HepG2 (cell line): ENCODE measurements around the gene SMIM14. TPM values are rescaled to one million over a fixed set of nuclear protein-coding genes. Genes with fewer than 3 reads are reported as not detected.

Experiments used
- CHD4 ChIP-seq: fragments of 200-600 bp; sonication (generic); IDR thresholded peaks from 2 replicates; pipeline ENCODE4 v1.7.0; 2017; ENCODE audit warnings: mild to moderate bottlenecking, low read length, borderline replicate concordance
- ELF1 ChIP-seq: sonication (generic); formaldehyde crosslinking; IDR thresholded peaks from 2 replicates; pipeline ENCODE4 v1.4.0; 2020; ENCODE audit warnings: missing genetic modification reagents
- GZF1 ChIP-seq: sonication (generic); formaldehyde crosslinking; IDR thresholded peaks from 2 replicates; pipeline ENCODE4 v1.5.1; 2020; ENCODE audit warnings: mild to moderate bottlenecking, missing genetic modification reagents
- MBD4 ChIP-seq: IDR thresholded peaks from 2 replicates; pipeline ENCODE4 v1.6.1; 2012; ENCODE audit warnings: low read length, inconsistent platforms, borderline replicate concordance
- MYC ChIP-seq: sonication (generic); formaldehyde crosslinking; IDR thresholded peaks from 2 replicates; pipeline ENCODE4 v1.9.0; 2021; ENCODE audit warnings: missing genetic modification reagents, borderline replicate concordance
- NFE2L2 ChIP-seq: fragments of 150-350 bp; IDR thresholded peaks from 2 replicates; pipeline ENCODE4 v1.6.1; 2014; ENCODE audit warnings: low read length
- PPARG ChIP-seq: conservative IDR thresholded peaks from 2 replicates; pipeline ENCODE4 v1.6.1; 2016; ENCODE audit warnings: missing biosample characterization, missing genetic modification reagents
- RFX5 ChIP-seq: IDR thresholded peaks from 2 replicates; pipeline ENCODE4 v1.6.1; 2011; ENCODE audit warnings: low read depth, low read length, improper control_type of control experiment
- RNF2 ChIP-seq: fragments of 450-650 bp; conservative IDR thresholded peaks from 2 replicates; pipeline ENCODE4 v1.6.1; 2016; ENCODE audit warnings: low read depth
- SP5 ChIP-seq: IDR thresholded peaks from 2 replicates; pipeline ENCODE4 v1.6.1; 2016; ENCODE audit warnings: low read depth, borderline replicate concordance
- SPEN ChIP-seq: sonication (generic); formaldehyde crosslinking; IDR thresholded peaks from 2 replicates; pipeline ENCODE4 v1.5.1; 2020; ENCODE audit warnings: low read depth, mild to moderate bottlenecking, missing genetic modification reagents
- SRSF4 ChIP-seq: fragments of 200-400 bp; formaldehyde crosslinking; IDR thresholded peaks from one replicate; pipeline ENCODE4 v1.6.1; 2018; ENCODE audit warnings: mild to moderate bottlenecking, low read depth, low read length, moderate library complexity; ENCODE audit not compliant: poor library complexity, severe bottlenecking
- TCF7 ChIP-seq: sonication (generic); IDR thresholded peaks from 2 replicates; pipeline ENCODE4 v1.6.1; 2016; ENCODE audit warnings: antibody characterized with exemption, low read depth
- ZSCAN21 ChIP-seq: sonication (generic); formaldehyde crosslinking; IDR thresholded peaks from 2 replicates; pipeline ENCODE4 v1.8.0; 2022; ENCODE audit warnings: mild to moderate bottlenecking, missing genetic modification reagents, moderate library complexity, borderline replicate concordance
- polyA plus RNA-seq, 8 experiments: library from polyadenylated mRNA; depleted of rRNA in 3 of 8; stranded (reverse) in 7 of 8; unstranded in 1 of 8; fragments of >200 nt; fragmentation: Illumina TruSeq in 4 of 8; extraction: Trizol in 4 of 8; gene quantifications; 2 replicates each; pipeline versions ENCODE4 v1.2.1 to v1.2.3, GENCODE V29; 2011 to 2016; ENCODE audit warnings: low read depth in 4 of 8, missing spikeins in 1 of 8, mixed read lengths in 1 of 8; ENCODE audit not compliant: insufficient read depth in 1 of 8
- total RNA-seq, 5 experiments: library from RNA; depleted of rRNA; stranded (reverse); fragments of >200 nt; fragmentation: Illumina TruSeq; extraction: Trizol; gene quantifications; 2 replicates each; pipeline ENCODE4 v1.2.3, GENCODE V29; 2016; ENCODE audit warnings: low read depth in 1 of 5
- TF ChIP-seq, protein P1 (sequence below): sonication (generic); formaldehyde crosslinking; IDR thresholded peaks from 2 replicates; pipeline ENCODE4 v1.4.0; 2020; ENCODE audit warnings: missing genetic modification reagents
- TF ChIP-seq, protein P2 (sequence below): sonication (generic); formaldehyde crosslinking; IDR thresholded peaks from 2 replicates; pipeline ENCODE4 v1.5.0; 2020; ENCODE audit warnings: missing genetic modification reagents
- TF ChIP-seq, protein P3 (sequence below), 2 experiments: IDR thresholded peaks; 2 replicates each; pipeline ENCODE4 v1.6.1; 2011 to 2012; ENCODE audit warnings: low read length in 2 of 2, borderline replicate concordance in 1 of 2, low read depth in 1 of 2, mild to moderate bottlenecking in 1 of 2, moderate library complexity in 1 of 2
- TF ChIP-seq, protein P4 (sequence below): sonication (generic); formaldehyde crosslinking; IDR thresholded peaks from 2 replicates; pipeline ENCODE4 v1.5.1; 2020; ENCODE audit warnings: missing genetic modification reagents, mild to moderate bottlenecking, borderline replicate concordance
- TF ChIP-seq, protein P5 (sequence below): sonication (generic); formaldehyde crosslinking; IDR thresholded peaks from 2 replicates; pipeline ENCODE4 v1.4.0; 2020; ENCODE audit warnings: missing genetic modification reagents, mild to moderate bottlenecking, borderline replicate concordance

The SMIM14 gene
- total and polyA plus RNA-seq, 2 of the 13 experiments (the other 11 are each of a cell fraction or from before 2014, with no cell fraction given) = 16.3 to 28.1 TPM

DNA sequence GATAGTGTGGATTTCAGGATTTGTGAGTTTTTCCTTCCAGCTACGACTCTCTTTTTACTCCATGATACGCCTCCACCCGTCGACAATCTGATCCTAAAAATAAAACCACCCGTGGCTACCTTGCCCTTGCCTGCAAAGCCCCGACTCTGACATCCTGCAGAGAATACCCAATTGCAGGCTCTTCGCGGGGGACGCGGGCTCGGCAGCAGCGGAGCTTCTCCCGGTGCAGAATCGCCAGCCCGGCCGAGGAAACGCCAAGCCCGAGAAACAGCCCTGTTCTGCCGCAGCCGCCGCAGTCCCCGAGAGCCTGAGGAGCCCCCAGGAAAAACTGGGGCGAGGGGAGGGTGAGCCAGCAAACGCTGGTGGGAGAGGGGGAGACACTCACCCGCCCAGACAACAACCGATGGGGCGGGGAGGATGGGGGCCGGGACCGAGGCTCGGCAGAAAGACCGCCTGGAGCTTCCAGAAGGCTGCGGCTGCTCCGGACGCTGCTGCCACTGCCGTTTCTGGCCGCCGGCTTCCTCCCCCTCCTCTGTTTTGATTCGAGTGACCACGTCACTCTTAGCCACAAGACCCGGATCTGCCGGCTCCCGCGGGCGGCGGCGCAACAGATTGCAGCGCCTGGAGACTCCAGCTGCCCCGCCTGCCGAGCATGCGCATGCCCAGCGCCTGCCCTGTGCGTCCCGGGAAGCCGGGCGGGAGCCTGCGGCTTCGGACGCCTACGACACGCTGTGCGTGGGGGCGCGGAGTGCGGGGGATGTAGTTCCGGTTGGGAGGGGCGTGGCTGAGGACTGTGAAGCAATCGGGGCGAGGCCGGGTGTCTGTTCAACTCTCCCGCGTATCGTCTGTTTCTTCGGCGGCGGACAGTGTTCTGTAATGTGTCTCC, at the start of gene SMIM14 (continued):
- TF ChIP-seq PPARG (CRISPR knock-in tag) = 0 out of 2 replicates have a peak, but pooled peaks have one; percentile 14
- peak; percentile 82 for TF ChIP-seq SPEN (CRISPR knock-in tag)
- TF ChIP-seq GZF1 (CRISPR knock-in tag) = peak; percentile 61; the same call in 1 of the 2 replicates
- no peak for TF ChIP-seq SRSF4
- TF ChIP-seq, protein P1, sequence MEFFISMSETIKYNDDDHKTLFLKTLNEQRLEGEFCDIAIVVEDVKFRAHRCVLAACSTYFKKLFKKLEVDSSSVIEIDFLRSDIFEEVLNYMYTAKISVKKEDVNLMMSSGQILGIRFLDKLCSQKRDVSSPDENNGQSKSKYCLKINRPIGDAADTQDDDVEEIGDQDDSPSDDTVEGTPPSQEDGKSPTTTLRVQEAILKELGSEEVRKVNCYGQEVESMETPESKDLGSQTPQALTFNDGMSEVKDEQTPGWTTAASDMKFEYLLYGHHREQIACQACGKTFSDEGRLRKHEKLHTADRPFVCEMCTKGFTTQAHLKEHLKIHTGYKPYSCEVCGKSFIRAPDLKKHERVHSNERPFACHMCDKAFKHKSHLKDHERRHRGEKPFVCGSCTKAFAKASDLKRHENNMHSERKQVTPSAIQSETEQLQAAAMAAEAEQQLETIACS (CRISPR knock-in tag) = no peak
- no peak for TF ChIP-seq TCF7
- TF ChIP-seq MYC (CRISPR knock-in tag) = peak; percentile 86
- TF ChIP-seq NFE2L2 = no peak
- TF ChIP-seq, protein P2, sequence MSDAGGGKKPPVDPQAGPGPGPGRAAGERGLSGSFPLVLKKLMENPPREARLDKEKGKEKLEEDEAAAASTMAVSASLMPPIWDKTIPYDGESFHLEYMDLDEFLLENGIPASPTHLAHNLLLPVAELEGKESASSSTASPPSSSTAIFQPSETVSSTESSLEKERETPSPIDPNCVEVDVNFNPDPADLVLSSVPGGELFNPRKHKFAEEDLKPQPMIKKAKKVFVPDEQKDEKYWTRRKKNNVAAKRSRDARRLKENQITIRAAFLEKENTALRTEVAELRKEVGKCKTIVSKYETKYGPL (CRISPR knock-in tag) = no peak; the same call in none of the 2 replicates
- peak; percentile 73 for TF ChIP-seq RFX5
- TF ChIP-seq, protein P3, sequence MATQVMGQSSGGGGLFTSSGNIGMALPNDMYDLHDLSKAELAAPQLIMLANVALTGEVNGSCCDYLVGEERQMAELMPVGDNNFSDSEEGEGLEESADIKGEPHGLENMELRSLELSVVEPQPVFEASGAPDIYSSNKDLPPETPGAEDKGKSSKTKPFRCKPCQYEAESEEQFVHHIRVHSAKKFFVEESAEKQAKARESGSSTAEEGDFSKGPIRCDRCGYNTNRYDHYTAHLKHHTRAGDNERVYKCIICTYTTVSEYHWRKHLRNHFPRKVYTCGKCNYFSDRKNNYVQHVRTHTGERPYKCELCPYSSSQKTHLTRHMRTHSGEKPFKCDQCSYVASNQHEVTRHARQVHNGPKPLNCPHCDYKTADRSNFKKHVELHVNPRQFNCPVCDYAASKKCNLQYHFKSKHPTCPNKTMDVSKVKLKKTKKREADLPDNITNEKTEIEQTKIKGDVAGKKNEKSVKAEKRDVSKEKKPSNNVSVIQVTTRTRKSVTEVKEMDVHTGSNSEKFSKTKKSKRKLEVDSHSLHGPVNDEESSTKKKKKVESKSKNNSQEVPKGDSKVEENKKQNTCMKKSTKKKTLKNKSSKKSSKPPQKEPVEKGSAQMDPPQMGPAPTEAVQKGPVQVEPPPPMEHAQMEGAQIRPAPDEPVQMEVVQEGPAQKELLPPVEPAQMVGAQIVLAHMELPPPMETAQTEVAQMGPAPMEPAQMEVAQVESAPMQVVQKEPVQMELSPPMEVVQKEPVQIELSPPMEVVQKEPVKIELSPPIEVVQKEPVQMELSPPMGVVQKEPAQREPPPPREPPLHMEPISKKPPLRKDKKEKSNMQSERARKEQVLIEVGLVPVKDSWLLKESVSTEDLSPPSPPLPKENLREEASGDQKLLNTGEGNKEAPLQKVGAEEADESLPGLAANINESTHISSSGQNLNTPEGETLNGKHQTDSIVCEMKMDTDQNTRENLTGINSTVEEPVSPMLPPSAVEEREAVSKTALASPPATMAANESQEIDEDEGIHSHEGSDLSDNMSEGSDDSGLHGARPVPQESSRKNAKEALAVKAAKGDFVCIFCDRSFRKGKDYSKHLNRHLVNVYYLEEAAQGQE (IDR thresholded peaks at IDR 0.05; ENCODE audit: borderline replicate concordance in 1 of 2, low read depth in 1 of 2, low read length in 2 of 2) = peak in 1 of 2 experiments; percentile 22; a peak in 1 of 4 replicates
- peak; percentile 91 for TF ChIP-seq SP5
- peak; percentile 88 for TF ChIP-seq ELF1 (CRISPR knock-in tag)
- TF ChIP-seq, protein P4, sequence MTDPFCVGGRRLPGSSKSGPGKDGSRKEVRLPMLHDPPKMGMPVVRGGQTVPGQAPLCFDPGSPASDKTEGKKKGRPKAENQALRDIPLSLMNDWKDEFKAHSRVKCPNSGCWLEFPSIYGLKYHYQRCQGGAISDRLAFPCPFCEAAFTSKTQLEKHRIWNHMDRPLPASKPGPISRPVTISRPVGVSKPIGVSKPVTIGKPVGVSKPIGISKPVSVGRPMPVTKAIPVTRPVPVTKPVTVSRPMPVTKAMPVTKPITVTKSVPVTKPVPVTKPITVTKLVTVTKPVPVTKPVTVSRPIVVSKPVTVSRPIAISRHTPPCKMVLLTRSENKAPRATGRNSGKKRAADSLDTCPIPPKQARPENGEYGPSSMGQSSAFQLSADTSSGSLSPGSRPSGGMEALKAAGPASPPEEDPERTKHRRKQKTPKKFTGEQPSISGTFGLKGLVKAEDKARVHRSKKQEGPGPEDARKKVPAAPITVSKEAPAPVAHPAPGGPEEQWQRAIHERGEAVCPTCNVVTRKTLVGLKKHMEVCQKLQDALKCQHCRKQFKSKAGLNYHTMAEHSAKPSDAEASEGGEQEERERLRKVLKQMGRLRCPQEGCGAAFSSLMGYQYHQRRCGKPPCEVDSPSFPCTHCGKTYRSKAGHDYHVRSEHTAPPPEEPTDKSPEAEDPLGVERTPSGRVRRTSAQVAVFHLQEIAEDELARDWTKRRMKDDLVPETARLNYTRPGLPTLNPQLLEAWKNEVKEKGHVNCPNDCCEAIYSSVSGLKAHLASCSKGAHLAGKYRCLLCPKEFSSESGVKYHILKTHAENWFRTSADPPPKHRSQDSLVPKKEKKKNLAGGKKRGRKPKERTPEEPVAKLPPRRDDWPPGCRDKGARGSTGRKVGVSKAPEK (CRISPR knock-in tag) = no peak
- TF ChIP-seq ZSCAN21 (CRISPR knock-in tag) = peak; percentile 81
- TF ChIP-seq, protein P5, sequence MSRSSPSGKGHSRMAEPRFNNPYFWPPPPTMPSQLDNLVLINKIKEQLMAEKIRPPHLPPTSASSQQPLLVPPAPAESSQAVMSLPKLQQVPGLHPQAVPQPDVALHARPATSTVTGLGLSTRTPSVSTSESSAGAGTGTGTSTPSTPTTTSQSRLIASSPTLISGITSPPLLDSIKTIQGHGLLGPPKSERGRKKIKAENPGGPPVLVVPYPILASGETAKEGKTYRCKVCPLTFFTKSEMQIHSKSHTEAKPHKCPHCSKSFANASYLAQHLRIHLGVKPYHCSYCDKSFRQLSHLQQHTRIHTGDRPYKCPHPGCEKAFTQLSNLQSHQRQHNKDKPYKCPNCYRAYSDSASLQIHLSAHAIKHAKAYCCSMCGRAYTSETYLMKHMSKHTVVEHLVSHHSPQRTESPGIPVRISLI (CRISPR knock-in tag) = no peak; the same call in 1 of the 2 replicates
- 0 out of 2 replicates have a peak, but pooled peaks have one; percentile 51 for TF ChIP-seq RNF2
- TF ChIP-seq MBD4 = no peak
- no peak for TF ChIP-seq CHD4
